ENCODE measurements around the gene RCSD1.

- TF ChIP-seq CTCF (IDR thresholded peaks at IDR 0.05; ENCODE audit: insufficient read depth, low read length, poor library complexity, severe bottlenecking), result no peak
- no peak for TF ChIP-seq EZH2phosphoT487 (conservative IDR thresholded peaks at IDR 0.05; ENCODE audit: low read length)
These were observed 28.3 kb upstream of the RCSD1 start for GRCh38 chr1:167601442-167602383.
